Nucleus accumbens (tissue), 56 donors: ENCODE measurements around the gene SEPHS2.

Experiments used
- DNase-seq, 56 donors: peaks; one replicate each; lab custom pipeline; 2025; lab: John Stamatoyannopoulos, UW

The SEPHS2 gene

DNA sequence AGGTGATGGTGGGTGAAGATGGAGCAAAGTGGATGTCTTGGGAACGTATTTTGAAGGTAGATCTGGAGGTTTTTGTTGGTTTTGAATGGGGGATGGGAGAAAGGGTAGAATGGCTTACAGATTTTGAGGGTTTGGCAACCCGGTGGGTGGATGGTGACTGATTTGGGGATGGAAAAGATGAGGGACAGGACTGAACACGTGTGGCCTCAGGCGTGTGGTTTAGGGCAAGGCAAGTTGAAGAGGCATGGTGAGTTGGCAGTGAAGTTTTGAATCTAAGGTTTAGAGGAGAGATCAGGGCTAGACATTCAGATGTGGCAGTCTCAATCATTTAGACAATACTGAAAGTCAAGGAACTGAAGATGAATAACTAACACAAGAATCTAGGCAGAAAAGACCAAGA, 10.8 kb downstream of the SEPHS2 start:
- no peak for DNase-seq

DNA sequence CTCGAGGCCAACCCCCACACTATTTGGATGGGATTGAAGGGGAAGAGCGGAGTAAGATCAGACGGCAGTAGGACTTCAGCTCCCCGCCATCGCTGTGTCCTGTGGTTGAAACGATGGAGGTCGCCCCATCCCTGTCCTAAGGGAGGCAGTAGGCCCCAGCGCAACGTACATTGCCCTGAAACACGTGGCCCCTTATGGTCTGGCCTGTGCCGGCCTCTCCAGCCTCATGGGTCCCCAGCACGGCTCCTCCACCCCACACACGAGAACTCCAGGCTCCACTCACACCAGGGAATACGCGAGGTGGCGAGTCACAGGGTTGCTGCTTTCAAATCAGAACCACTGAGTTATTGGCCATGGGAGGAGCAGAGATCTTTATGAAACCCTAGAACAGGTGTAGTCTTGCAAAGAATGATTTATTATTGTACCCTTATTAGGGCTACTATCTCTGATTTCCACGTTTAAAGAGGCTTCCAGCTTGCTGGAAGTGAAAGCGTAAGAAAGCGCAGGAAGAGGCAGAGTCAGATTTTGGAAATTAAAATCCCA, 15.2 kb downstream of the SEPHS2 start:
- DNase-seq = peak in 12 of 56 donors; percentile 36 to 60 (median 44)

DNA sequence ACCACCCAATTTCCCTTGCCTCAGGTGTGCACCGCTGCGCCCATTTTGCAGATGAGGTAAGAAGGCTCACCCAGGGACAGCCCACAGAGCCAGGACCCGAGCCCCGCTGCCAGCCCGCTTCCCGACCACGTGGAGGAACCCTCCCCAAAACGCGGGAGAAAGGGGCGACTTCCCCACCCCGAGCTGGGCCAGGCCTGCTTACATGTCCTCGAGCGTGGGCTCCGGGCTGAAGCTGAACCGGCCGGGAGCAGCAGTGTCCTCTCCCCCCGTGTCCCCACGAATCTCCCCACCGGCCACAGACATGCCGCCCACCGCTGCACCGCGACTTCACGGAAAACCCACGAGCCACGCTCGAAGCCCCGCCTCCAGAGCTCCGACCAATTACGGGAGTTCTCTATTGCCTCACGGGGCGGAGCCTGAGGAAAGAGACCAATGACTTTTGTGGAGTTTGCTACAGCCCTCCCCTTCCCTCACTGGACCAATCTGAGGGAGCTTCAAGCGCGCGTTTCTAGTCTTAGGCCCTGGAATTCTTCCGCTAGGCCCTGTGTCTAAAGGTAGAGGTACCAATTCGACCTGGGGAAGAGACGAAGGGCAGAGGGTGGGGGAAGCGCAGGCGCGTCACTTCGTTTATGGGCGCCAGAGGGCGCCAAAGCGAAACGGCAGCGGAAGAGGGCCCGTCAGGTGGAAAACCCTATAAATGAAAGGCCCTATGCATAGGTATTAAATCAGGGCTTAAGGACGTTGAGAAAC, 15.8 kb downstream of the SEPHS2 start, which contains the start of gene DCTPP1:
Gene DCTPP1, minus strand, starts transcription at position 353 of the 750 bp plus-strand sequence. Its CDS starts 50 bp downstream, at position 303.
- DNase-seq = peak; percentile 54 to 97 (median 89)

DNA sequence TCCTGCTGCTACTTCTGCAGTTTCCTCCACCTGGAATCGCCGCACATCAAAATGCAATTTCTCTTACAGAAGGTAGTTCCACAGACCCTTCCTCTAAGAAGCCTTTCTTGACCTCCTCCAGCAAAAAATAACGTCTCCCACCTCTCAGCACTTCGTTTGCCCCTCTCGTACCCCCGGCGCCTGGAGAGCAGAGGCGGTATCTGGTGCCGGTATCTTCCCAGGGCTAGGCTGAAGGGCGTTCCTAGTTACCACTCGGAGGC, 16.3 kb downstream of the SEPHS2 start:
- DNase-seq = peak in 1 of 56 donors; percentile 34

DNA sequence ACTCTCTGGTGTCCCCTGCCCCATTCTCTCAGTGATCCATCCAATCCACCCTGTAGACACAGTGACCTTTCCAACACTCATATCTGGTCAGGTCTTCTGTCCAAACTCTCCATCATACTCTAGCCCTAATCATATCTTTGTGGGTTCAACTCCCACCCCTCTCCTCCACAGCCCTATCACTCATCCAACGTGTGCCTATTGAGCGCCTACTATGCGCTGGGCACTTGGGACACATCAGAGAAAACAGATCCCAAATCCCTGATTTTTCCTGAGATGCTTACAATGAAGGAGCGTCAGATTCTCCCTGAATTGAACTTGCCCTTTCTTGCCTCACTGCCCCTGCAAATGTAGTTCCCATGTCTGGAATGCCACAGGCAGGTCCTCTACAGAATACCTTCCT, 17.6 kb downstream of the SEPHS2 start:
- DNase-seq = no peak

DNA sequence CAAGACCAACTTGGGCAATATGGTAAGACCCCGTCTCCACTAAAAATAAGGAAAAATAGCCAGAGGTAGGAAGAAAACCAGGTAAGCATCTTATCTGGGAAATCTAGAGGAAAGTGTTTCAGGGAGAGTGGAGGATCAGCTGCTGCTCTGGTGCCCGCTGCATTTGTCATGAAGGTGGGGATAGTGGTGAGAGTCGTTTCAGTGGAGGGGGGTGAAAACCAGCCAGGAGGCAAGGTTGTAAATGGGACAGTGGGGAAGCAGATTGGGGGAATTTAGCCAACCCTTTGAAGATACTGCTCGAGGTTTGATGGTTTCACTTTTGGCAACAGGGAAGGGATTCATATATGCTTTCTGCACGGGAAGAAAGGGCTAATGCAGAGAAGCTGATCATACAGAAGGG, 24.7 kb downstream of the SEPHS2 start:
- no peak for DNase-seq

DNA sequence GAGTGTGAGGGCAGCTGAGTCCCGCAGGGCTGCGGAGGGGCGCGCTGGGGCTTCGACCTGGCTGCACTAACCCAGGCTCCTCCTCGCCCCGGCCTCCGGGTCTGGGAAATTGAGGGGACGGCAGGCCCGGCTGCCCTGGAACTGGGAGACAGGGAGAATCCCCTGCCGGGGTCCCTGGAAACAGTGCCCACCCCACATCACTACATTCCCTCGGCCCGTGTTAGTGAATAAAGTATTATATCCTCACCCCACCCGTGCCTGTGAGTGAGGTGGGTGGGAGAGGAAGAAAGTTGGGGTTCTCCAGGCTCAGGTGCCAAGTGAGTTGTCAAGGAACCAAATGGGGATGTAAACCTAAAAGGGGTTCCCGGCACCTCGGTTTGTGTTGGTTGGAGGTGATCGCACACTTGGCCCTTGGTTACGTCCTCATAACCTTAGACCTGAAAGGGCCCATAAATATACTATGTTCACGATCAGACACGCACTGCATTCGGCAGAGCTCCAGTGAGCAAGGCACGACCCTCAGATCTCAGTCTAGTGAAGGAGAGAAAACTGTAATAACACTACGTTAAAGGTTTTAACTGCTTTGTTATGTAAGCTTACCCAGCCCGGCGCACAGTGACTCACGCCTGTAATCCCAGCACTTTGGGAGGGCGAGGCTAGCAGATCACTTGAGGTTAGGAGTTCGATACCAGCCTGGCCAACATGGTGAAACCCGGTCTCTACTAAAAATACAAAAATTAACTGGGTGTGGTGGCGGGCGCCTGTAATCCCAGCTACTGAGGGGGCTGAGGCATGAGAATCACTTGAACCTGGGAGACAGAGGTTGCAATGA, 27.1 kb downstream of the SEPHS2 start:
- DNase-seq = peak in 17 of 56 donors; percentile 9 to 58 (median 37)

DNA sequence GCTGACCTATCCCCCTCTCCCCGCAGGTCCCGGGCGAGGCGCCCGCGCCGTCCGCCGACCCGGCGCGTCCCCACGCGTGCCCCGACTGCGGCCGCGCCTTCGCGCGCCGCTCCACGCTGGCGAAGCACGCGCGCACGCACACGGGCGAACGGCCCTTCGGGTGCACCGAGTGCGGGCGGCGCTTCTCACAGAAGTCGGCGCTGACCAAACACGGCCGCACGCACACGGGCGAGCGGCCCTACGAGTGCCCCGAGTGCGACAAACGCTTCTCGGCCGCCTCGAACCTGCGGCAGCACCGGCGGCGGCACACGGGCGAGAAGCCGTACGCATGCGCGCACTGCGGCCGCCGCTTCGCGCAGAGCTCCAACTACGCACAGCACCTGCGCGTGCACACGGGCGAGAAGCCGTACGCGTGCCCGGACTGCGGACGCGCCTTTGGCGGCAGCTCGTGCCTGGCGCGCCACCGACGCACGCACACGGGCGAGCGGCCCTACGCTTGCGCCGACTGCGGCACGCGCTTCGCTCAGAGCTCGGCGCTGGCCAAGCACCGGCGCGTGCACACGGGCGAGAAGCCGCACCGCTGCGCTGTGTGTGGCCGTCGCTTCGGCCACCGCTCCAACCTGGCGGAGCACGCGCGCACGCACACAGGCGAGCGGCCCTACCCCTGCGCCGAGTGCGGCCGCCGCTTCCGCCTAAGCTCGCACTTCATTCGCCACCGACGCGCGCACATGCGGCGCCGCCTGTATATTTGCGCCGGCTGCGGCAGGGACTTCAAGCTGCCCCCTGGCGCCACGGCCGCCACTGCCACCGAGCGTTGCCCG, 27.9 kb downstream of the SEPHS2 start:
- DNase-seq = peak in 49 of 56 donors; percentile 12 to 84 (median 66)

DNA sequence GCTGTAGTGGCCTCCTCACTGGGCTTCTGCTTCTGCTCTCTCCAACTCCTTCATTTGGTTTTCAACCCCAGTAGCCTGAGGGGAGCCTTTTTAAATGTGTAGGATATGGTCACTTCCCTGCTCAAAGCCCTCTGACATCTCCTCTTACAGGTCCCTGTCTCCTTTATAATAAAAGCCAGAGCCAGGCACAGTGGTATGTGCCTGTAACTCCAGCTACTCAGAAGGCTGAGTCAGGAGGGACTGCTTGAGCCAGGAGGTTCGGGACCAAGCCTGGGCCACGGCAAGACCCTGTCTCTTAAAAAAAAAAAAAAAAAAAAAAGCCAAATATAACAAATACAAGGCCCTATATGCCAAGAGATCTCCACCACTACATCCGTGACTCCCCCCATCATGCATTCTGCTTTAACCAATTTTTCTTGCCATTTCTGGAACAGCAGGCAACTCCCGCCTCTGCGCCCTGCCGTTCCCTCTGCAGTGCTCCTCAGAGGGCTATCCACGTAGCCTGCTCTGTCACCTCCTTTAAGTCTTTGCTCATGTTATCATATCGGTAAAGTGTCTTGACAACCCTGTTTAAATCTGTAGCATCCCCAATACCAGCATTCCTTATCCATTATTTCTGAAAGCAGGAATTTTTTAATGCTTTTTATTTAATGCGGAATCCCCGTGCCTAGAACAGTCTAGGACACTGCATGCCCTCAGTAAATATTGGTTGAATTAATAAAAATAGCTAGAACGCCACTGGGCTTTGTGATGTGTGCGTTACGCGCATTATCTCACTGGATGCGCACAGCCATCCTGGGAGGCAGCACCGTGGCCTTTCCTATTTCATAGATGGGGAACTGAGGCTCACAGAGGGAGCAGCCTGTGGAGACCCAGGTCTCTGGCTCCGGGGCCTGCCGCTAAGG, 28.8 kb downstream of the SEPHS2 start:
- peak in 5 of 56 donors; percentile 6 to 67 (median 14) for DNase-seq

DNA sequence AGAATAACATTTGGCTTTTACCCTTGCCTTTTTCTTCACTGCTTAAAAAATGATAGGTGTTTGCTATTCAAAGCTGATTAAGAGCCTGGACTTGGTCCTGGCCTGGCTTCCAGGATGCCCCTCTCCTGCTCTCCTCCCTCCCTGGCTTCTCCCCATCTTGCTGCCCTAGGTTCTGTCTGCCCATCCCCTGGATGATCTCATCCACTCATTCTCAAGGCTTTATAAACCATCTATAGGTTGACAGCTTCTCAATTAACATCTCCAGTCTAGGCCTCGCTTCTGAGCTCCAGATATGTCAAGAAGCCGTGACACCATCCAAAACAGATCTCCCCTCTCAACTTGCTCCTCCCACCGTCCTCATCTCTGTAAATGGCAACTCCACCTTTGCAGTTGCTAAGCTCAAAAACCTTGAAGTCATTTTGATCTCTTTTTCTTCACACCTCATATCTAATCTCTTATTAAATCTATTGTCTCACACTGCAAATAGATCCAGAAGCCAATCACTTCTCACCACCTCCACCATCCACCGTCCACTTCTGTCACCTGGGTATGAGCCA, 29.5 kb downstream of the SEPHS2 start:
- DNase-seq = no peak

DNA sequence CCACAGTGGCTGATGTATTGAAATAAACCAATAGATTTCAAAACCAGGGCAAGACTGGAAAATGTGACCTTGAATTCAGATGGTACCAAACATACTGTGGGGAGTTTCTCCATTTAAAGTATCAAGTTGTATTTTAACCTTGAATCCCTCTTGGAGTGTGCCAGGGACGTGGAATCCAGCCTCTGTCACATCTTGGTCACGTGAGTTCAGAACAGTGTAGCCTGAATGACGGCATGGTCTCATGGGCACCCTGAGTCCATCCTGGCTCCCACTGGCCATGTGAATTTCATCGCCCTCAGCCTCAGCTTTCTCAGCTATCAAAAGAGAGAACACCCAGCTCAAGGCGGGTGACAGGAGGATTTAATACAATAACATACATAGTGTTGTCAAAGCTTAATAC, 31.5 kb downstream of the SEPHS2 start:
- DNase-seq = no peak

DNA sequence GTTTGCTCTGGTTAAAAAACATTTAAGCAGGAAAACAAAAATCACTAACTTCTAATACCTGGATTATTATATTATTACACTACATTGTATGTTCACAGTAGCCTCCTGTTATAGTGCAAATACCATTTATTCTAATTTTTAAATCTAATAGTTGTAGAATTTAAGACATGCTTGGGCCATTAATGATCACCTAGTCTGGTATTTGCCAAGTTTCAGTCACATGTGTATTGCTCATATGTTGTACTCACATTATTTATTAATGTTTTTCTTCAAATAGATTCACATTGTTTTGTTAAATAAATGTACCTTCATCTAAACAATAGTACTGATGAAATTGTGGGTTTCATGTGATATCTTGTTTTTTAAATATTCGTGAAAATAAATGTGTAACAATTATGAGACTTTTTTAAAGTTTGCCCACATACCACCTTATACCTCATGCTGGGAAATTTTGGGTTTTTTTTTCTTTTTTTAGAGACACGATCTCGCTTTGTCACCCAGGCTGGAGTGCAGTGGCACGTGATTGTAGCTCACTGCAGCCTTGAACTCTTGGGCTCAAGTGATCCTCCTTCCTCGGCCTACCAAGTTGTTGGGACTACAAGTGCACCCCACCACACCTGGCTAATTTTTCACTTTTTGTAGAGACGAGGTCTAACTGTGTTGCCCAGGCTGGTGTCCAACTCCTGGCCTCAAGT, 32.4 kb downstream of the SEPHS2 start:
- DNase-seq = no peak

DNA sequence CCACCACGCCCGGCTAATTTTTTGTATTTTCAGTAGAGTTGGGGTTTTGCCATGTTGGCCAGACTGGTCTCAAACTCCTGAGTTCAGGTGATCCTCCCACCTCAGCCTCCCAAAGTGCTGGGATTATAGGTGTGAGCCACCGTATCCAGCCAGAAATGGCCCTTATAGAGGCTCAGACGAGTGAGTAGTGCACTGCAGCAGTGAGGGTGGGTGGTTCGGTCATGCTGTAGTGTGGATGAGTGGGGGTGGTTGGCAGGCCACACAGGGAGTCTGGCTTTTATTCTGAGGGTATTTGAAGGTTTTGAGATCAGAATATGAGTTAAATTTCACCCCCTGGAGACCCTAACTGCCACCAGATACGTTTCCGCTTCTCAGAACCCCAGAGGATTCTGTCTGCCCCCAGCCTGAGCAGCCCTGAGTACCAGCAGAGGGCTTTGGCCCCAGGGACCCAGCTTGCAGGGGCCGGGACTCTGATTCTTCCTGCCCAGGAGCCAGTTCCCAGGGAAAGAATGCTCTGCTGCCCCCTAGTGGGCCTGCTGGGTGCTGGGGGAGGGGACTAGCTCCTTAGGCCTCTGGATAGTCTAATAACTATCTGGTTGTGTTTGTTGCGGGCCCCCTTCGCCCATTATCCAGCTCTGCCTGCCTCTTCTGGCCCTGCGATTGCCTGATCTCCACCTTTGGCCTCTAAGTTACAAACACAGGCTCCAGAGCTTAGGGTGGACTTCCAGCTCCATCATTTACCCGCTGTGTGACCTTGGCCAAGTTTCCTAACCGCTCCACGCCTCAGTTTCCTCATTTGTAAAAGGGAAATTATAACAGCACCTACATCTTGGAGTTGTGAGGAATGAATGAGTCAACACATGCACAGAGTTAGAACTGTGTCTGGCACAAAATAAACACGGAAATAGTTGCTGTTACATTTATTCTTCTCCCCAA, 36.3 kb downstream of the SEPHS2 start:
- peak in 53 of 56 donors; percentile 23 to 94 (median 79) for DNase-seq

DNA sequence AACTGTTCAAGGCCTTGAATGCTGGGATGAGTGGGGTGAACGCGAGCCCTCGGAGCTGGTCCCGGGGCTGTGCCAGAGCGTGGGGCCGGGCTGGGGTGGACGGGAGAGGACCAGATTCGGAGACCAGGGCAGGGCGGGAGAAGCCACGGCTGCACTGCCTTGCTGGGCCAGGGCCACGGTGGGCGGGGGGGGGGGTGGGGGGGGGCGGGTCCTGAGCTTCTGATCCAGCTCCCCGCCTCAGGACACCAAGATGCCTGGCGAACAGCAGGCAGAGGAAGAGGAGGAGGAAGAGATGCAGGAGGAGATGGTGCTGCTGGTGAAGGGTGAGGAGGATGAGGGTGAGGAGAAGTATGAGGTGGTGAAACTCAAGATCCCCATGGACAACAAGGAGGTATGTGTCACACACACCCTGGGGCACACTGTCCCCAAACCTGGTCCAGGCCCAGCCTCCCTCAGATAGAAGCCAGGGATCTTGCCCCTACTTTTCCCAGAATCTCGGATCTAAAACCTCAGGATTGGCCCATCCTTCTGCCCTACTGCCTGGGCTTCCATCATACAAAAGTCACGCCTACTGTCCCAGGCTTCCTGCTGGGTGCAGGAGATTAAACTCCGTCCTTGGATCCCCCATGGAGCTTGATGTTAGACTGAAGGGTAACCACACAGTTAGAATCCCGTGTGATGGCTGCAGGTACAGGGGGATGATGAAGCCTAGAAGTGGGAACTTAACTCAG, 37.7 kb downstream of the SEPHS2 start:
- peak in 4 of 56 donors; percentile 42 to 69 (median 54) for DNase-seq

DNA sequence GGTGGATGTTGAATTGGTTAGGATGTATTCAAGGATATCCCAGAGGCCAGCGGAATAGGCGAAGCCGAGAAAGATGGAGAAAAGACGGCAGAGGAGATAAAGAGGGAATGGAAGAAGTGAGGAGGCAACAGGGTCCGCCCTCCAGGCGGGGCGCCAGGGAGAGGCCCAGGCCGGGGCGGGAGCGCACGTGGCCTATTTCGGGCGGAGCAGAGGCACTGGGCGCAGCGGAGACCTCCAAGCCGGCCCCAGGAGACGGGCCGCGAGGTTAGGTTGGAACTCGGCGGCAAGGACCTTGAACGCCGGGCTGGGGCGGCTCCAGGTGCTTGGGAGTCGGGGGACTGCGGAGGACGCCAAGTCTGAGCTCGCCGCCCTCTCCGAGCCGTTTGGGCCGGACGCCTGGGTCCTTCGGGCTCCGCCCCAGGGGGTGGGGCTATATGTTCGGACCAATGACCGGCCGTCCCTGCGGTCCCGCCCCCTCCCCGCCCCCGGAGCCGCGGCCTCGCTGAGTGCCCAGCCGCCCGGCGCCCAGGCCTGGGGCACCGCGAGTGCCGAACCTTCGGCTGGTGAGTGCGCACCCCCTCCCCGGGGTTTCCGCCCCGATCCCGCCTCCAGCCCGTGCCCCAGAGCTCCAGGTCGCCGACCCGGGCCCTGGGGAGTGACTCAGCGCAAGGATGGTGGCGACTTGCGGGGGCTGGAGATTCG, 38.4 kb downstream of the SEPHS2 start, which contains the start of gene ZNF771:
Gene ZNF771, plus strand, starts transcription at position 505 of the 702 bp plus-strand sequence. CDS start 448 bp downstream, outside the sequence.
- DNase-seq = peak; percentile 54 to 95 (median 88)

DNA sequence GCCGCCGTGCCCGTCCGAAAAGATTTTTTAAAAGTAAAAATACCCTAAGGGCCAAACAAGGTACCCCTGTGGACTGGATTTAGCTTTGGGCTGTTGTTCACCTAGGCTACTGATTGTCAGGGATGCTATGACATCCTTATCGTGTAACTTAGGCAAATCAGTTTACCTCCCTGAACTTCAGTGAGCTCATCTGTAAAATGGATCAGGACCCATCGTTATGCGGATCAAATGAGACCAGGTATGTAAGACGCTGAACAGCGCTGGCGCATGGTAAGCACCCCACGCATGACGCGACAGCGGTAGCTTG, 38.9 kb downstream of the SEPHS2 start:
- no peak for DNase-seq
